ENCODE data around the gene FBXW12. TPM values are rescaled to one million over a fixed set of nuclear protein-coding genes. Genes with fewer than 3 reads are reported as not detected.
A peak's percentile ranks its signal among the peaks of the same experiment; 100 is the strongest.

FBXW12 gene
- total and polyA plus RNA-seq, 9 donors = 0.22 to 0.46 (median 0.33) TPM; not detected in 4

DNA sequence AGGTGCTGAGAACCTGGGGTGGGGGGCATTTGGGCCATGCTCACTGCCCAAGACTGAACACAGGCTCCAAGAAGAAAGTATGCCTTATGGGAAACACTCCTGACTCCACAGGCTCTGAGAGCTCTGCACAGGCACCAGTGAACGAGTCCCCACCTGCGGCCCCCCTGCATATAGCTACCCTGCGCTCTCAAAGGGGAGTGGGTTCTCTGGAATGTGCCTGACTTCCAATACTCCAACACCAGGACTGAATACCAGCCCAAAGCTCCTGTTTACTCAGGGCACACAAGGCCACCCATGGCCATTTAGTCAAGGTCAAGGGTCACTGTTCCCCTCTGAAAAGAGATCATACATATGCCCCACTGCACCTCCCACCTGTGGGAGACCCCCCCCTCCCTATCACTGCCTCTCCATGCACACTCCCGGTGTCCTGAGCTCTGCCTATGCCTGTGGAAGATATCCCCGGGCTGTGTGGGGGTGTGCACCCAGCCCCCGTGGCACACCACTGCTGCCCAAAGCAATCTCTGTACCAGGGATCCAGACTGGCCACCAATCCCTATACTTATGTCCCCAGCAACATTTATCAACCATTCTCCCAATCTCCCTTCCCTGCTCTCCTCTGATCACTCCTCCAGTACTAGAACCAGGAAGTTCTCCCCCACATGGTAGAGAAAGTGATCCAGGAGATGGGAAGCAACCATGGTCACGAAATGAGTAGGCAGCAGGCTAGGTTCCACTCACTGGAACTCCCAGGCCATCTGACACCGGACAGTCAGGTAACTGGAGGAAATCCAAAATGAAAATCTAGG is 59.4 kb downstream of the FBXW12 start:
- Histone ChIP-seq H3K36me3 (no peaks in the 10 kb centered on the region), H3K9me3 (no peaks in the 10 kb centered on the region), H3K4me3 (no peak overlapping the region), H3K4me1 (ENCODE audit: insufficient read depth) (peaks cover 38% of the 10 kb centered on the region), H3K27ac (peak overlapping the region; percentile 14 to 96), H3K27me3 (no peaks in the 10 kb centered on the region)
- 78 to 84% (median 82%) methylated on average over 8 of the region's 8 CpGs for WGBS, 3 donors
- TF ChIP-seq, protein P1, sequence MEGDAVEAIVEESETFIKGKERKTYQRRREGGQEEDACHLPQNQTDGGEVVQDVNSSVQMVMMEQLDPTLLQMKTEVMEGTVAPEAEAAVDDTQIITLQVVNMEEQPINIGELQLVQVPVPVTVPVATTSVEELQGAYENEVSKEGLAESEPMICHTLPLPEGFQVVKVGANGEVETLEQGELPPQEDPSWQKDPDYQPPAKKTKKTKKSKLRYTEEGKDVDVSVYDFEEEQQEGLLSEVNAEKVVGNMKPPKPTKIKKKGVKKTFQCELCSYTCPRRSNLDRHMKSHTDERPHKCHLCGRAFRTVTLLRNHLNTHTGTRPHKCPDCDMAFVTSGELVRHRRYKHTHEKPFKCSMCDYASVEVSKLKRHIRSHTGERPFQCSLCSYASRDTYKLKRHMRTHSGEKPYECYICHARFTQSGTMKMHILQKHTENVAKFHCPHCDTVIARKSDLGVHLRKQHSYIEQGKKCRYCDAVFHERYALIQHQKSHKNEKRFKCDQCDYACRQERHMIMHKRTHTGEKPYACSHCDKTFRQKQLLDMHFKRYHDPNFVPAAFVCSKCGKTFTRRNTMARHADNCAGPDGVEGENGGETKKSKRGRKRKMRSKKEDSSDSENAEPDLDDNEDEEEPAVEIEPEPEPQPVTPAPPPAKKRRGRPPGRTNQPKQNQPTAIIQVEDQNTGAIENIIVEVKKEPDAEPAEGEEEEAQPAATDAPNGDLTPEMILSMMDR (IDR thresholded peaks at IDR 0.05) = no peak
- no peak for TF ChIP-seq POLR2A (IDR thresholded peaks at IDR 0.05)
- no peak for TF ChIP-seq EP300 (IDR thresholded peaks at IDR 0.05)
- DNase-seq = peak in 1 of 5 donors; percentile 17
- intact Hi-C loops (cut with DNase I) = loop anchor here in 2 of 4 donors (5.0 to 10.0 kb wide), 3 partner anchors 157 to 237 kb away; no protein-coding TSS in a partner anchor

DNA sequence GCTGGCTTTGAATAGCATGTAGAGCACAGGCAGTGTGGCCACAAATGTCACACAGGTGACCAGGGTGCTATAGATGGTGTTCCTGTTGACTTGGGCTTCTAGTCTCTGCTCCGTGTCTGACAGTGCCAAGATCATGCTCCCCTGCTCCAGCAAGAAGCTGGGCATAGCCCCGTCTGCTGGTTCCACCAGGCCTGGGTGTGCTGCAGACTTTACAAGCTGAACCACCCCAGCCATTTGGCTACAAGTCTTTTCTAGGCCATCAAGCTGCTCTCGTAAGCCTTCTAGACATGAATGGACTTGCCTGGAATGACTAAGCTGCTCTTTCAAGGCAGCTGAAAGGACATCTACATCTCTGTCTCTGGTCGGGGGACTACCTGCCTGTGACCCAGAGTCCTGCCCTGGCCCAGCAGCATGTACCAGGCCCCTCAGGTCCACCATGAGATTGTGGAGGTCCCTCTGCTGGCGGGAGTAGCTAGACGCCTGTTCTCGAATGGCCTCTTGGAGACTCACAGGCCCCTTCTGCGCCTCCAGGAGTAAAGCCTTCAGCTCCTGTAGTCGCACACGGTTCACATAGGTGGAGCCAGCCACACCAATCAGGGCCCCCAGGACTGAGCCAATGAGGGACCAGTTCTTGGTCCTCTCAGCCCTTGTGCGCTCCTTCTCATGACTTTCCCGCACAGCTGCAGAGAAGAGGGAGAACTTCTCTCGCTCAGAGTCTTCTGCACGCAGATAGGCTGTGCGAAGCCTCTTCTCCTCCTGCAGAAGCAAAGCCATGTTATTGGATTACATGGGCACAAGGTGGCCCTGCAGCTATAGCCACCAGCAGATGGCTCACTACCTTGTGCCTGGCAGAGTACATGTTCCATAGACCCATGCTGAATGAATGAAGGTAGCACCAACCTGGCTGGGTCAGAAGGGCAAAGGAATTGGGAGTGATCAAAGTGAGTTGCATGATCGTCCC is 60.7 kb downstream of the FBXW12 start:
- Histone ChIP-seq H3K27me3 (no peaks in the 10 kb centered on the region), H3K36me3 (no peaks in the 10 kb centered on the region), H3K9me3 (no peaks in the 10 kb centered on the region), H3K4me1 (ENCODE audit: insufficient read depth) (peaks cover 27% of the 10 kb centered on the region), H3K27ac (no peak overlapping the region), H3K4me3 (no peak overlapping the region)
- TF ChIP-seq POLR2A (IDR thresholded peaks at IDR 0.05) (no peak), EP300 (IDR thresholded peaks at IDR 0.05) (no peak)
- TF ChIP-seq, protein P1 (IDR thresholded peaks at IDR 0.05) = no peak
- WGBS, 3 donors = 80 to 87% (median 84%) methylated on average over 15 to 16 of the region's 16 CpGs
- intact Hi-C loops (cut with DNase I) = loop anchor here in 2 of 4 donors (5.0 to 10.0 kb wide), 3 partner anchors 158 to 238 kb away; no protein-coding TSS in a partner anchor
- DNase-seq = peak in 2 of 5 donors; percentile 19 to 35

DNA sequence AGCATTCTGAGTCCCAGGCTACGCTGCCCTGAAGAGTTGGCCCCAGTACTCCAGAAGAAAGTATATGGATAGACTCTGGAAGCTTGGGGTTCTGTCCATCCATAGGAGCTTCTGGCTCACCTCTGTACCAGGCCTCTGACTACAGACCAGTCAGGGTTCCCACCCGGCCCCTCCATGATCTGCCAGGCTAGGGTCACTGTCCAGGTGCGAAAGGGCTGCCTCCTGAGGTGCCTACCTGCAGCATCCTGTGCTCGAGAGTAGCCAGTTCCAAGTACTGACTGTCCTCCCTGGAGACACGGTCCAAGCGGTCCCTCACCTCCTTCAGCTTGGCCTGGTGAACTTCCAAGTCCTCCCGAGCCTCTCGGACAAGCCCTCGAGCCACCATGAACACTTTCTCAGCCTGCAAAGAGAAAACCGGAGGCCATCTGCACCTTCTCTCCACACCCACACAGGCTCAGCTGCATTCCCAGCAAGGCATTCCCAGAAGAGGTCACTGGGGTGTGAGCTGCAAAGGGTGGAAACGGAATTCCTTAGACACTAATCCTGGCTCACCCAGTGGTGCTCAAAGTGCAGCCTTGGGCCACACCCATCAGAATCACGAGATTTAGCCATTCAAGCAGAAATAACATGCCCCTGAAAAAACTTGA is 61.6 kb downstream of the FBXW12 start:
- peak in 4 of 5 donors; percentile 25 to 62 (median 42) for DNase-seq
- H3K27me3 ChIP-seq = no peaks in the 10 kb centered on the region
- H3K36me3 ChIP-seq = no peaks in the 10 kb centered on the region
- TF ChIP-seq, protein P1 (IDR thresholded peaks at IDR 0.05) = no peak
- TF ChIP-seq EP300 (IDR thresholded peaks at IDR 0.05) = no peak
- no peak for TF ChIP-seq POLR2A (IDR thresholded peaks at IDR 0.05)
- H3K4me3 ChIP-seq = no peak overlapping the region
- 30 to 42% (median 40%) methylated on average over 12 of the region's 12 CpGs for WGBS, 3 donors
- H3K27ac ChIP-seq = peak overlapping the region in 1 of 2 donors; percentile 43
- peaks cover 20% of the 10 kb centered on the region for H3K4me1 ChIP-seq (ENCODE audit: insufficient read depth)
- no peaks in the 10 kb centered on the region for H3K9me3 ChIP-seq
- intact Hi-C loops (cut with DNase I) = loop anchor here in 3 of 4 donors (2.0 to 10.0 kb wide), 5 partner anchors 31 to 239 kb away; no protein-coding TSS in a partner anchor

Data from ovary (tissue), 9 donors.